HCT116 (cell line): ENCODE data around the gene UBIAD1.

Source experiments
- CEBPB ChIP-seq: IDR thresholded peaks from 2 replicates; pipeline ENCODE4 v1.6.1; 2012; ENCODE audit warnings: low read depth
- CTCF ChIP-seq, 3 experiments: fragments of 200-600 bp in 1 of 3; sonication (generic) in 1 of 3; IDR thresholded peaks in 2 of 3; conservative IDR thresholded peaks in 1 of 3; 2 replicates each; pipeline ENCODE4 v1.5.1; 2012 to 2017; ENCODE audit warnings: low read depth in 2 of 3, low read length in 2 of 3, antibody characterized with exemption in 1 of 3, borderline replicate concordance in 1 of 3, control low read depth in 1 of 3, mild to moderate bottlenecking in 1 of 3, mixed read lengths in 1 of 3, mixed run types in 1 of 3, moderate library complexity in 1 of 3; ENCODE audit not compliant: insufficient read depth in 1 of 3
- EGR1 ChIP-seq: IDR thresholded peaks from 2 replicates; pipeline ENCODE4 v1.6.1; 2012; ENCODE audit warnings: low read depth
- EZH2 ChIP-seq: fragments of 200-600 bp; sonication (generic); IDR thresholded peaks from 2 replicates; pipeline ENCODE4 v1.6.1; 2017; ENCODE audit warnings: antibody characterized with exemption, mixed run types
- EZH2phosphoT487 ChIP-seq: fragments of 200-600 bp; IDR thresholded peaks from 2 replicates; pipeline ENCODE4 v1.6.1; 2018; ENCODE audit warnings: antibody characterized with exemption, borderline replicate concordance
- POLR2A ChIP-seq: IDR thresholded peaks from 2 replicates; pipeline ENCODE4 v1.7.0; 2011; ENCODE audit warnings: borderline replicate concordance; ENCODE audit not compliant: insufficient read depth, insufficient read length; ENCODE audit errors: extremely low read depth
- RAD21 ChIP-seq: IDR thresholded peaks from 2 replicates; pipeline ENCODE4 v1.6.1; 2012; ENCODE audit warnings: low read depth, mild to moderate bottlenecking
- REST ChIP-seq: IDR thresholded peaks from 2 replicates; pipeline ENCODE4 v1.6.1; 2012; ENCODE audit warnings: low read depth
- ZNF274 ChIP-seq: fragments of 200-500 bp; sonication (Bioruptor generic); IDR thresholded peaks from 2 replicates; pipeline ENCODE4 v1.6.1; 2014; ENCODE audit warnings: mild to moderate bottlenecking, low read depth, low read length, inconsistent platforms

GRCh38 chr1:11299225-11299574 is 26.2 kb downstream of the UBIAD1 start:
- TF ChIP-seq CTCF (IDR thresholded peaks at IDR 0.05 in 2 of 3, conservative IDR thresholded peaks at IDR 0.05 in 1 of 3; ENCODE audit: borderline replicate concordance in 1 of 3, insufficient read depth in 1 of 3, low read depth in 2 of 3, low read length in 2 of 3) = no peak
- TF ChIP-seq CEBPB = no peak
- TF ChIP-seq POLR2A = no peak
- no peak for TF ChIP-seq EZH2phosphoT487
- TF ChIP-seq REST = no peak
- TF ChIP-seq EZH2 = no peak
- no peak for TF ChIP-seq EGR1
- TF ChIP-seq ZNF274 = no peak
- TF ChIP-seq RAD21 = no peak
